Heart left ventricle (tissue), 16 donors: Measurements from ENCODE around the gene IQCN. TPM values are rescaled to one million over a fixed set of nuclear protein-coding genes. Genes with fewer than 3 reads are reported as not detected.
A peak's percentile ranks its signal among the peaks of the same experiment; 100 is the strongest.

Experiments used
- ATAC-seq, 4 donors: fragments of 200-7000 bp; cut with Tn5 transposase; one replicate each; pipeline ENCODE4 v1.9.1; 2020 to 2022; ENCODE audit warnings: moderate library complexity in 4 of 4, mild to moderate bottlenecking in 3 of 4, moderate number of reproducible peaks in 1 of 4
- DNase-seq, 5 donors: peaks; one replicate each; pipeline ENCODE4 v3.0.0-alpha.2; 2020
- H3K27ac ChIP-seq, 12 donors: fragments of 200-600 bp; sonication (generic) in 4 of 12; one replicate each; pipeline versions ENCODE4 v1.5.0 to v1.8.0; 2016 to 2022; ENCODE audit warnings: mild to moderate bottlenecking in 2 of 12
- H3K27me3 ChIP-seq, 9 donors: fragments of 200-600 bp; sonication (generic) in 2 of 9; one replicate each; pipeline versions ENCODE4 v1.5.1 to v1.8.0; 2016 to 2022; ENCODE audit warnings: mild to moderate bottlenecking in 3 of 9
- H3K36me3 ChIP-seq, 9 donors: fragments of 200-600 bp; sonication (generic) in 2 of 9; one replicate each; pipeline versions ENCODE4 v1.5.0 to v1.8.0; 2018 to 2022; ENCODE audit warnings: mild to moderate bottlenecking in 2 of 9
- H3K4me1 ChIP-seq, 12 donors: fragments of 200-600 bp; sonication (generic) in 4 of 12; one replicate each; pipeline versions ENCODE4 v1.5.0 to v1.8.0; 2016 to 2022; ENCODE audit warnings: mild to moderate bottlenecking in 3 of 12
- H3K4me3 ChIP-seq, 12 donors: fragments of 200-600 bp; sonication (generic) in 4 of 12; one replicate each; pipeline versions ENCODE4 v1.5.0 to v1.8.0; 2017 to 2022; ENCODE audit warnings: mild to moderate bottlenecking in 9 of 12, moderate library complexity in 4 of 12
- H3K9me3 ChIP-seq, 12 donors: fragments of 200-600 bp; sonication (generic) in 4 of 12; one replicate each; pipeline versions ENCODE4 v1.5.0 to v1.8.0; 2016 to 2022; ENCODE audit warnings: mild to moderate bottlenecking in 1 of 12
- CTCF ChIP-seq, 12 donors: fragments of 200-600 bp; sonication (generic) in 4 of 12; IDR thresholded peaks; one replicate each; pipeline versions ENCODE4 v1.5.0 to v1.8.0; 2018 to 2022; ENCODE audit warnings: antibody characterized with exemption in 12 of 12, mild to moderate bottlenecking in 5 of 12
- POLR2A ChIP-seq, 2 donors: fragments of 450-650 bp; IDR thresholded peaks; one replicate each; pipeline ENCODE4 v1.6.1; 2017; ENCODE audit warnings: antibody characterized with exemption in 2 of 2, mild to moderate bottlenecking in 2 of 2, moderate library complexity in 2 of 2
- WGBS, 4 donors: extraction: QIAGEN DNeasy Blood & Tissue Kit in 2 of 4; methylation state at CpG; one replicate each; pipeline versions ENCODE4 v1.1.5 to v1.1.7; 2013 to 2018; 5-methylcytosine and 5-hydroxymethylcytosine counted together
- intact Hi-C, 10 donors: fragments of 100-400 bp; cut with DNase I; formaldehyde crosslinking; loops; one replicate each; pipeline versions ENCODE4 v1.11.1 to v1.14.2; 2022
- microRNA-seq, 4 donors: library from miRNA; unstranded; fragments of <30 nt; microRNA quantifications; one replicate each; pipeline versions ENCODE4 to v1.2.0, GENCODE V29; 2017 to 2020
- polyA plus RNA-seq, 2 donors: library from polyadenylated mRNA; stranded (reverse); fragments of 200-250 nt; gene quantifications; one replicate each; pipeline ENCODE4 v1.2.3, GENCODE V29; 2013
- total RNA-seq, 9 donors: library from RNA; depleted of rRNA in 2 of 9; stranded (reverse); fragments of >200 nt in 2 of 9; fragmentation: NEBNext Ultra II Directional in 3 of 9; extraction: Animal tissue kit (Norgen Biotek cat#: 25700) in 3 of 9; gene quantifications; one replicate each; pipeline versions ENCODE4 v1.1.0 to v1.2.4, GENCODE V29; 2016 to 2023
- donor health status: ischemic (EF 13 %, LVEDD 7.1; RV severe dilation, severe dysfunction).
- donor health status: healthy with polysubstance abuse.
- donor health status: DM: no; HTN: yes; CAD: no.
- donor health status: DM: no; HTN: no; CAD: no.
- donor health status: ischemic (EF 25% LVEDD 6.9; RV normal size, moderate dysfunction).
- donor health status: ischemic (EF 25% LVEDD 5.7; RV mildly dilated, moderate dysfunction).
- donor health status: healthy.
- donor health status: DM: yes; HTN: yes; CAD: no.
- donor health status: ischemic (EF 35%, LVEDD 5.7; RV mildly dilated, moderate dysfunction).
- donor health status: nonischemic (EF 11% LVEDD 7.7; RV severe dilation, severe dysfunction).
- donor health status: DM: yes; HTN: yes; CAD: no.
- donor health status: PGD.
- donor health status: ischemic (EF 29% LVEDD 5.4; RV normal size, mild dysfunction).
- donor health status: nonischemic (EF 23%, LVEDD 6.1; RV moderate dilation, normal function).

IQCN gene
- total and polyA plus RNA-seq, 11 donors, result 0.24 to 2.8 (median 0.75) TPM

GRCh38 chr19:18208098-18208951 lies 65.9 kb downstream of the IQCN start:
- DNase-seq (peak in 3 of 5 donors; percentile 46 to 78 (median 59)), ATAC-seq (no peak)
- TF ChIP-seq CTCF (IDR thresholded peaks at IDR 0.05) (peak; percentile 58 to 81 (median 67)), POLR2A (IDR thresholded peaks at IDR 0.05) (no peak)
- H3K27ac ChIP-seq, result peak overlapping the region in 3 of 12 donors; percentile 1 to 35 (median 18)
- no peak overlapping the region for H3K4me3 ChIP-seq
- no peaks in the 10 kb centered on the region for H3K9me3 ChIP-seq
- H3K4me1 ChIP-seq, result peaks cover 0 to 22% (median 12%) of the 10 kb centered on the region in 12 donors
- WGBS, 4 donors, result 12 to 23% (median 16%) methylated on average over 17 to 32 of the region's 32 CpGs
- peaks cover 0 to 7% (median 0%) of the 10 kb centered on the region in 9 donors for H3K27me3 ChIP-seq
- no peaks in the 10 kb centered on the region for H3K36me3 ChIP-seq
- intact Hi-C loops, result loop anchor here in 9 of 10 donors (1.0 to 10.0 kb wide), 10 partner anchors 40 to 209 kb away; partner anchors contain the start of genes LSM4 (in 4 of the 9) and SSBP4 (in 2 of the 9)

Small RNAs within 50 kb of the gene (microRNA-seq; reads per million reads assigned to microRNA genes)
- 2.2 to 3.7 (median 3.0) reads per million in 4 donors for gene MIR3188

Other genes starting within 250 kb of the IQCN start
- 1 to 10 TPM in 2 of 9 donors, under 1 TPM in 5, not detected in 2; 0.40 to 8.1 (median 0.66) TPM for gene IL12RB1, start 187.5 kb downstream of the IQCN start, total RNA-seq
- gene IL12RB1, start 187.5 kb downstream of the IQCN start, polyA plus RNA-seq, result under 1 TPM; 0.19 to 0.35 TPM
- 1 to 10 TPM; 2.8 to 9.8 (median 5.2) TPM for gene MAST3, start 176.7 kb downstream of the IQCN start, total RNA-seq
- 1 to 10 TPM; 1.5 to 2.9 TPM for gene MAST3, start 176.7 kb downstream of the IQCN start, polyA plus RNA-seq
- 10 to 100 TPM; 17.9 to 28.6 (median 24.6) TPM for gene PIK3R2, start 121.3 kb downstream of the IQCN start, total RNA-seq
- 1 to 10 TPM; 4.0 to 7.1 TPM for gene PIK3R2, start 121.3 kb downstream of the IQCN start, polyA plus RNA-seq
- 100 to 1,000 TPM in 2 of 9 donors, 10 to 100 TPM in 4, 1 to 10 TPM in 3; 9.0 to 455 (median 15.2) TPM for gene IFI30, start 100.6 kb downstream of the IQCN start, total RNA-seq
- 10 to 100 TPM in 1 of 2 donors, 1 to 10 TPM in 1; 8.9 to 27.1 TPM for gene IFI30, start 100.6 kb downstream of the IQCN start, polyA plus RNA-seq
- gene MPV17L2, start 81.2 kb downstream of the IQCN start, total RNA-seq, result 10 to 100 TPM; 10.6 to 37.4 (median 14.8) TPM
- gene MPV17L2, start 81.2 kb downstream of the IQCN start, polyA plus RNA-seq, result 10 to 100 TPM; 24.7 to 59.3 TPM
- gene RAB3A, start 70.4 kb downstream of the IQCN start, total RNA-seq, result 10 to 100 TPM in 8 of 9 donors, 1 to 10 TPM in 1; 6.9 to 39.2 (median 31.5) TPM
- 10 to 100 TPM; 17.2 to 20.1 TPM for gene RAB3A, start 70.4 kb downstream of the IQCN start, polyA plus RNA-seq
- gene PDE4C, start 48.0 kb downstream of the IQCN start, total RNA-seq, result 1 to 10 TPM in 5 of 9 donors, under 1 TPM in 3, not detected in 1; 0.16 to 3.6 (median 1.1) TPM
- 1 to 10 TPM in 1 of 2 donors, under 1 TPM in 1; 0.82 to 4.6 TPM for gene PDE4C, start 48.0 kb downstream of the IQCN start, polyA plus RNA-seq
- gene JUND, start 7.2 kb upstream of the IQCN start, total RNA-seq, result 100 to 1,000 TPM in 7 of 9 donors, 10 to 100 TPM in 2; 80.2 to 352 (median 137) TPM
- 100 to 1,000 TPM; 114 to 236 TPM for gene JUND, start 7.2 kb upstream of the IQCN start, polyA plus RNA-seq
- 100 to 1,000 TPM in 5 of 9 donors, 10 to 100 TPM in 4; 65.8 to 167 (median 101) TPM for gene LSM4, start 48.6 kb upstream of the IQCN start, total RNA-seq
- 100 to 1,000 TPM; 127 to 171 TPM for gene LSM4, start 48.6 kb upstream of the IQCN start, polyA plus RNA-seq
- 10 to 100 TPM; 22.5 to 58.6 (median 44.6) TPM for gene PGPEP1, start 66.1 kb upstream of the IQCN start, total RNA-seq
- 10 to 100 TPM; 26.7 to 31.8 TPM for gene PGPEP1, start 66.1 kb upstream of the IQCN start, polyA plus RNA-seq
- gene GDF15, start 111.7 kb upstream of the IQCN start, total RNA-seq, result 1 to 10 TPM in 4 of 9 donors, under 1 TPM in 5; 0.69 to 5.7 (median 0.99) TPM
- under 1 TPM; 0.33 to 0.50 TPM for gene GDF15, start 111.7 kb upstream of the IQCN start, polyA plus RNA-seq
- 10 to 100 TPM in 2 of 9 donors, 1 to 10 TPM in 6, under 1 TPM in 1; 0.83 to 33.0 (median 3.1) TPM for gene LRRC25, start 123.2 kb upstream of the IQCN start, total RNA-seq
- 1 to 10 TPM in 1 of 2 donors, under 1 TPM in 1; 0.88 to 2.8 TPM for gene LRRC25, start 123.2 kb upstream of the IQCN start, polyA plus RNA-seq
- 10 to 100 TPM; 23.5 to 89.8 (median 29.4) TPM for gene SSBP4, start 144.9 kb upstream of the IQCN start, total RNA-seq
- 10 to 100 TPM; 29.1 to 37.3 TPM for gene SSBP4, start 144.9 kb upstream of the IQCN start, polyA plus RNA-seq
- 10 to 100 TPM; 17.6 to 60.6 (median 24.0) TPM for gene ISYNA1, start 163.7 kb upstream of the IQCN start, total RNA-seq
- gene ISYNA1, start 163.7 kb upstream of the IQCN start, polyA plus RNA-seq, result 10 to 100 TPM; 14.0 to 52.6 TPM
- 10 to 100 TPM in 4 of 9 donors, 1 to 10 TPM in 5; 5.9 to 17.8 (median 9.1) TPM for gene ELL, start 247.6 kb upstream of the IQCN start, total RNA-seq
- 1 to 10 TPM; 6.2 to 7.3 TPM for gene ELL, start 247.6 kb upstream of the IQCN start, polyA plus RNA-seq